DND-41 (cell line): ENCODE measurements around the gene ISYNA1.

ENCODE experiments used
- ATAC-seq: fragments of 200-7000 bp; cut with Tn5 transposase; 3 replicates; pipeline ENCODE4 v1.9.1; 2021; ENCODE audit warnings: low read depth; ENCODE audit not compliant: insufficient read depth
- DNase-seq: peaks from one replicate; pipeline ENCODE4 v3.0.0-alpha.2; 2020
- H2AFZ ChIP-seq: 2 replicates; pipeline ENCODE4 v1.6.0; 2012; ENCODE audit warnings: low read depth, low read length
- H3K27ac ChIP-seq: 2 replicates; pipeline ENCODE4 v1.5.1; 2012; ENCODE audit warnings: low read length, inconsistent platforms
- H3K27me3 ChIP-seq: fragments of 200-600 bp; sonication (generic); 2 replicates; pipeline ENCODE4 v1.6.0; 2012; ENCODE audit warnings: low read length, mild to moderate bottlenecking, inconsistent platforms; ENCODE audit not compliant: insufficient read depth, poor library complexity
- H3K36me3 ChIP-seq: 2 replicates; pipeline ENCODE4 v1.5.1; 2012; ENCODE audit warnings: low read length, inconsistent platforms; ENCODE audit not compliant: insufficient read depth
- H3K4me1 ChIP-seq: 2 replicates; pipeline ENCODE4 v1.5.1; 2012; ENCODE audit warnings: mild to moderate bottlenecking, low read length; ENCODE audit not compliant: insufficient read depth
- H3K4me2 ChIP-seq: 2 replicates; pipeline ENCODE4 v1.6.0; 2012; ENCODE audit warnings: mild to moderate bottlenecking, moderate library complexity, low read length, inconsistent platforms; ENCODE audit not compliant: insufficient read depth
- H3K4me3 ChIP-seq, 2 experiments: fragments of 200-600 bp in 1 of 2; shearing (Covaris generic) in 1 of 2; 2 replicates each; pipeline ENCODE4 v1.5.1; 2012 to 2016; ENCODE audit warnings: inconsistent platforms in 2 of 2, low read length in 2 of 2, mild to moderate bottlenecking in 2 of 2, low read depth in 1 of 2, moderate library complexity in 1 of 2
- H3K79me2 ChIP-seq: 2 replicates; pipeline ENCODE4 v1.6.0; 2012; ENCODE audit warnings: low read length, inconsistent platforms; ENCODE audit not compliant: insufficient read depth
- H3K9ac ChIP-seq: 2 replicates; pipeline ENCODE4 v1.6.0; 2012; ENCODE audit warnings: low read depth, mild to moderate bottlenecking, inconsistent platforms, low read length, moderate library complexity
- H3K9me3 ChIP-seq: 2 replicates; pipeline ENCODE4 v1.5.1; 2012; ENCODE audit warnings: low read length, moderate library complexity, mild to moderate bottlenecking, inconsistent platforms; ENCODE audit not compliant: insufficient read depth, severe bottlenecking
- H4K20me1 ChIP-seq: 2 replicates; pipeline ENCODE4 v1.6.0; 2012; ENCODE audit warnings: low read length; ENCODE audit not compliant: insufficient read depth
- EZH2 ChIP-seq: IDR thresholded peaks from 3 replicates; pipeline ENCODE4 v1.6.1; 2012; ENCODE audit warnings: borderline replicate concordance, low read depth, mild to moderate bottlenecking, moderate library complexity, low read length, inconsistent platforms; ENCODE audit not compliant: severe bottlenecking
- TF ChIP-seq, protein P1 (sequence below): IDR thresholded peaks from 2 replicates; pipeline ENCODE4 v1.5.1; 2012; ENCODE audit warnings: borderline replicate concordance, low read length, moderate library complexity, mild to moderate bottlenecking; ENCODE audit not compliant: poor library complexity, severe bottlenecking; ENCODE audit errors: extremely low read depth

ISYNA1 gene

DNA sequence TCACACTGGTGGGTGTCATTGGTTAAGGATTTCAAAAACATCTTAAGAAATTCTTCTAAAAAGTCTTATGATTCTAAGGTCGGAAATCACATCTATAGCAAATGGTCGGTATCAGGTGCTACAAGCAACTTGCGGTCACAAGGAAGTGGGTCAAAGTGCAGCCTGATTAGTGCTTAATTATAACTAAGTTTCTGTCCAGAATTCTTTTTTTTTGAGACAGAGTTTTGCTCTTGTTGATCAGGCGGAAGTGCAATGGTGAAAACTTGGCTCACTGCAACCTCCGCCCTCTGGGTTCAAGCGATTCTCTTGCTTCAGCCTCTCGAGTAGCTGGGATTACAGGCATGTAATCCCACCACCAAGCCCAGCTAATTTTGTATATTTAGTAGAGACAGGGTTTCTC is 53.2 kb downstream of the ISYNA1 start:
- Histone ChIP-seq H3K4me1 (peaks cover 15% of the 10 kb centered on the region), H2AFZ (no peak overlapping the region), H3K79me2 (no peaks in the 10 kb centered on the region), H4K20me1 (0 out of 2 replicates have a peak, but pooled peaks cover 2% of the 10 kb centered on the region), H3K27me3 (peaks cover 14% of the 10 kb centered on the region), H3K9ac (no peak overlapping the region), H3K9me3 (no peaks in the 10 kb centered on the region), H3K27ac (no peak overlapping the region), H3K4me3 (no peak overlapping the region), H3K36me3 (no peaks in the 10 kb centered on the region), H3K4me2 (no peak overlapping the region)
- TF ChIP-seq, protein P1, sequence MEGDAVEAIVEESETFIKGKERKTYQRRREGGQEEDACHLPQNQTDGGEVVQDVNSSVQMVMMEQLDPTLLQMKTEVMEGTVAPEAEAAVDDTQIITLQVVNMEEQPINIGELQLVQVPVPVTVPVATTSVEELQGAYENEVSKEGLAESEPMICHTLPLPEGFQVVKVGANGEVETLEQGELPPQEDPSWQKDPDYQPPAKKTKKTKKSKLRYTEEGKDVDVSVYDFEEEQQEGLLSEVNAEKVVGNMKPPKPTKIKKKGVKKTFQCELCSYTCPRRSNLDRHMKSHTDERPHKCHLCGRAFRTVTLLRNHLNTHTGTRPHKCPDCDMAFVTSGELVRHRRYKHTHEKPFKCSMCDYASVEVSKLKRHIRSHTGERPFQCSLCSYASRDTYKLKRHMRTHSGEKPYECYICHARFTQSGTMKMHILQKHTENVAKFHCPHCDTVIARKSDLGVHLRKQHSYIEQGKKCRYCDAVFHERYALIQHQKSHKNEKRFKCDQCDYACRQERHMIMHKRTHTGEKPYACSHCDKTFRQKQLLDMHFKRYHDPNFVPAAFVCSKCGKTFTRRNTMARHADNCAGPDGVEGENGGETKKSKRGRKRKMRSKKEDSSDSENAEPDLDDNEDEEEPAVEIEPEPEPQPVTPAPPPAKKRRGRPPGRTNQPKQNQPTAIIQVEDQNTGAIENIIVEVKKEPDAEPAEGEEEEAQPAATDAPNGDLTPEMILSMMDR: no peak
- no peak for TF ChIP-seq EZH2
- no peak for DNase-seq
- no peak for ATAC-seq
